Putamen (tissue), 1 donor: ENCODE results near the gene BZW1.

Experiments used
- DNase-seq: peaks from one replicate; pipeline ENCODE4 v3.0.0-alpha.2; 2016; ENCODE audit warnings: low spot score

Gene BZW1

DNA sequence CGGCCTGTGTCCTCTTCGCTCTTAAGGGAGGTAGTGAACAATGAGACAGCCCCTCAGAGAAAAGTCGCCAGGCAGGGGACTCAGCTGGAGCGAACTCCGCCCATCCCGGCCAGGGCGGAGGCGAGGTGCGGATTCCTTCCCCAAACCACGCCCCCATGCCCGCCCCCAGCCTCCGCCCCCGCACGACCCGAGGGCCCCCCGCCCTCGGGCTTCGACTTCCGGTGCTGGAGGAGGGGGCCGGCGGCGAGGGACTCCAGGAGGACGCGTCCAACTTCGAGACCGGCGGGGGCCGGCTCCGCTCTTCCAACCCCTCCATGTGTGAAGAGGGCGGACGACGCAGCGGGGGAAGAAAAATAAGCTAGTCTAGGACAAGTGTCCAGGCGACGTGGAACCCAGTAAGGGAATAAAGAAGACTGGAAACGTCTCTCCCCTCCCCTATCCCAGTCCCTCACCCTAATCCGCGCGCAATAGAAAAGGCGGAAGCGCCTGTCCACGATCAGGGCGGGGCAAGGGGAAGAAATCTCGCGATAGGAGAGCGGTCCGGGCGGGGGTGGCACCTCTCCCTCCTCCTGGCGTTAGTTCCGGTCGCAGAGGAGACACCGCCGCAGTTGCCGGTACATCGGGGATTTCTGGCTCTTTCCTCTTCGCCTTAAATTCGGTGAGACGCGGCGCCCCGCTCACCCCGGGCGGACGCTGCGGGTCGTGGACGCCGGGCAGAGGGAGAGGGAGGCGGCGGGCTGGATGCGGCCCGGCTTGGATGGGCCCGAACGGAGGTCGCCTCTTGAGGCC is at the start of gene BZW1:
Gene BZW1, plus strand, starts transcription at position 578 of the 789 bp plus-strand sequence. CDS start 1,308 bp downstream, outside the sequence.
- DNase-seq = peak; percentile 97

GRCh38 chr2:200762127-200762526 is 49.6 kb upstream of the BZW1 start:
- no peak for DNase-seq

- no peak for DNase-seq
Measured at GRCh38 chr2:200763422-200763821, 48.3 kb upstream of the BZW1 start.

DNA sequence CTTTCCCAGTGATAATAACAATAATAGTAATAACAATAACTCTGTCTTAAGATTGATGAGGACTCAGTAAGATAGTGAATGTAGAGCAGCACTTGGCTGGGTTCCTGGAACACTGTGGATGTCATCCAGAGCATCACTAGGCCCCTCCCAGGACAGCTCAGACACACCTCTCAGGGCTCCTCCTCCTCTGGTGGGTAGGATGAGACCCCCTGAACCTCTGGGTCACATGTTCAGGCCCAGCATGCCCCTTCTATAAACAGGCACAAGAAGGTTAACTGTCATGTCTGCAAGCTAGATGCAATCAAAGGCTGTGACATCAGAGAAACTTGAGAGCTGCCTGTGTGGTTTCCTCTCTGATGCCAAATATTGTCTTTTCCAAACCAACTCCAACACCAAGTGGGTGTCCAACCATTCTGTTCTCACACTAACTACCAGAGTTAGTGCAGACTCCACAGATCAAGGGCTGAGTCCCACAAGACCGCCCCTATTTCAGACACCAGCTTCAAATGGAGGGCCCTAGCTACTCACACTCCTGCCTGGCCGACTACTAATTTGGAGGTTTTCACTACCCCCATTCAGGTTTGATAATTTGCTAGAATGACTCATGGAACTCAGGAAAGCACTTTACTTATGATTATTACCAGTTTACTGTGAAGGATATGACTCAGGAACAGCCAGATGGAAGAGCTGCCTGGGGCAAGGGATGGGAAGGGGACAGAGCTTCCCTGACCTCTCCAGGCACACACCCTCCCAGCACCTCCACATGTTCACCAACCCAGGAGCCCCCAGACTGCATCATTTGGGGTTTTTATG is 46.4 kb upstream of the BZW1 start:
- DNase-seq = no peak

GRCh38 chr2:200765995-200766660 is 45.6 kb upstream of the BZW1 start:
- no peak for DNase-seq

DNA sequence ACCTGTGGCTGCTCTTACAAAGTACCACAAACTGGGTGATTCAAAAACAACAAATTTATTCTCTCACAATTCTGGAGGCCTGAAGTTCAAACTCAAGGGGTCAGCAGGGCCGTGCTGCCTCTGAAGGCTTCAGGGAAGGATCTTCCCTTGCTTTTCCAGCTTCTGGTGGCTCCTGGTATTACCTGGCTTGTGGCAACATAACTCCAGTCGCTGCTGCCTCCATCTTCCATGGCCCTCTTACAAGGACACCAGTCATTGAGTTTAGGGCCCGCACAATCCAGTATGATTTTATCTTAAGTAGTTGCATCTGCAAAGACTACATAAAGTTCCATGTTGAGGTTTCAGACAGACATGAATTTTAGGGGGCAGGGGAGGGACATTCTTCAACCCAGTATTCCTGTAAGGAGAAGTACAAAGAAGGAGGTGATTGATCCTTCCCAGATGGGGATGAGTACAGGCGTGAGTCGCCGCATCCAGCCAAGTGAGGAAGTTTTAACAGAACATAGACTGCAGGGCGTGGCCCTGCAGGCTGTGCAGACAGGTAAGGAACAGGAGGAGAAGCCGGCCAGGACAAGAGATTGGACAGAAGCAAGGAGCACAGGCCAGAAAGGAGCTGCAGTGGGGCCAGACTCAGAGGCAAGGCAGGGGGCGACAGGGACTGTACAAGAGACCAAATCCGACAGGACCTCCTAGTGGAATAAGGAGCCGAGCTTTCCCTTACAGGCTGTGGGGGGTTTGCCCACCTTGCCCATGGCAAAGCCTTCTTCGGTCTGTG is 44.4 kb upstream of the BZW1 start:
- DNase-seq = no peak

DNA sequence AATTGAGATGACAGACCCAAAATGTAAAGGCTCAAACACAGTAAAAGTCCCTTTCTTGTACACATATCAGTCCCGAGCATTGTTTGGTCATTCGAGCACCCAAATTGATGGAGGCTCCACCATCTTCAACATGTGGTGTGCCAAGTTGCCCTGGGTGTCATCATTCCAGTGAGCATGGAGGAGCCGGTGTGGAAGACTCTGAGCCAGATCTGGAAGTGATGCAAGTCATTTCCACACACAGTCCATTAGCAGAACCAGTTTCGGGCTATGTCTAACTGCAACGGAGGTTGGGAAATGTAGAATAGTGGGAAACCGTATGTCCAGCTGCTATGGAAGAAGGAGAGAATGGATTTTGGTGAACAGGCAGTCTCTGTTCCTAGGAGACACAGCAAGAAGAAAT is 40.9 kb upstream of the BZW1 start:
- no peak for DNase-seq

DNA sequence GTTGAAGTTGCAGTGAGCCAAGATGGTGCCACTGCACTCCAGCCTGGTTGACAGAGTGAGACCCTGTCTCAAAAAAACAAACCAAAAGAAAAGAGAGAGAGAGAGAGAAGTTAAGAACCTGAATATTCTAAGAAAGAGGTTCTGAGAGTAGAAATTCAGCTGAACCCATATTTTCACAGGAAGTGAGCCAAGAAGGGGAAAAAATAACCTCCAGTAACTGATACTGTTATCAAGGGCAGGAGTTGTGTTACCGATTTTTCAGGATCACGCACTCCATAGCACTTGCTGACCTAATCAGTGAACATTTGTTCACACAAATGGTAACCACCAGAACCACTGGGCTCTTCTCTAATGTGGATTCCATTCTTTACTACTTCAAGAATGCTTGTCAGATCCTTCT is 39.1 kb upstream of the BZW1 start:
- no peak for DNase-seq

DNA sequence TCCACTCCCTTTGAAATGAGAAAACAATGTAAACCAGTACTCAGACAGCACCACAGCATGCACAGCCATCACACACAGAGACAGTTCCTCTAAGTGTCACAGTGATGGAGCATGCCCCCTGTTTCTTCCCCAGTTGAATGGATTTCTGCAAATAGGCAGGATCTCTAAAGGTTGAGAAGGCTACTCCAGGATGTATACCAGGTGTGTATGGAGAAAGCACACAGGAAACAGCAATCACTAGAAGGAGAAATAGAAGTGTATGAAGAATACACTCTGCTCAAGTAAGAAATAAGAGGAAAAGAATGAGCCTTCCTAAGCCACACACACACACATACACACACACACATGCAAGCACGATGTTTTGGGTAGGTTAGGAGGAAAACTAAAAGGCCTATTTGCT is 38.6 kb upstream of the BZW1 start:
- DNase-seq = no peak

GRCh38 chr2:200774920-200775319 is 36.8 kb upstream of the BZW1 start:
- DNase-seq = no peak

DNA sequence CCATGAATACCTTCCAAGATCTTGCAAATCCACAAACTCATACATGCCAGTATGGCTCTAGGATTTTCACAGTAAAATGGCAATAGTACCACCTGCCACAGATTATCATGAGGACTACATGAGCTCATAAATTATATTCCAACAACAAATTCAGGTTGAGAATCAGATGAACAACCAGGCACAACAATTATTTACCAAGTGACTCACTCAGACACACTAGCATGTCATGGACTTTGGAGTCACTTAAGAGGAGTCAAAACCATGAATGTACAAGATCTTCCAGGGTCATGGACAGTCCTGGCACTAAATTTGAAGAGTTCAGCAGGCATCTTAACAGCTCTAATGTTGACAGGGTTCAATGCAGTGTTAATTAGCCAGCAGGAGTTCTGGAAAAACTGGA is 34.4 kb upstream of the BZW1 start:
- DNase-seq = no peak

- no peak for DNase-seq
Measured at GRCh38 chr2:200778038-200778437, 33.7 kb upstream of the BZW1 start.

GRCh38 chr2:200779214-200779613 is 32.5 kb upstream of the BZW1 start:
- DNase-seq = no peak

DNA sequence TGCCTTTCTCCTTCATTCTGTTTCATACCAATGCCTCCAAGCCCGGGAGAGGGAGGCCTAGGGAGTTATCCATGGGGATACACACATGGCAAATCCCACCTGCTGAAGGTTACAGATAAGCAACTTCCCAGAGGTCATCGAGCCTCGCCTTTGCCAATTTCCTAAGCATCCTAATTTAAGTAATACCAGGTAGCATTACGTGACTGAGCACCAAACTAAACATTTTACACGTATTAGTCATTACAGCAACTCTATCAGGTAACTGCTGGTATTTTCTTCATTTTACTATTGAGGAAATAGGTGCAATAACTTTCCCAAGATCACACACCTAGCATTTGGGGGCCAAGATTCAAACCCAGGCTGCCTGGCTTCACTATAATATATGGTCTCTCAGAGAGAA is 30.1 kb upstream of the BZW1 start:
- DNase-seq = no peak

DNA sequence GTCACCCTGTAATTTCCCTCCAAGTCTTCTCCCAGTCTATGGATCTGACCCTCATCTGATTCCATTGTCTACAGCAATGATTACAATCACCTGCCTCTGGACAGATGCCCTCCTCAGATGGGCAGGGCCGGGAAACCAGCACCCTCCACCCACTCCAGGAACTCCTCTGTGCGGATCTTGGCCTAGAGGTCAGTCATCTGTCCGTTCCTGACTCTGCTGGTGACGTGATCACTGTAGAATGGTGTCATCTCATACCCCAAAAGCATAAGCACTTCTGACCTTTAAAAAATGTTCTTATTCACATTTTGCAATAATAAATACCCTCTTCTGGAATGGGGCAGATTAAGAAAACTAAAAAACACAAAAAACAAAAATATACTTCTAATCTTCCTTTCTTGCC is 29.5 kb upstream of the BZW1 start:
- no peak for DNase-seq

- DNase-seq = no peak
Measured at GRCh38 chr2:200784215-200784614, 27.5 kb upstream of the BZW1 start.

DNA sequence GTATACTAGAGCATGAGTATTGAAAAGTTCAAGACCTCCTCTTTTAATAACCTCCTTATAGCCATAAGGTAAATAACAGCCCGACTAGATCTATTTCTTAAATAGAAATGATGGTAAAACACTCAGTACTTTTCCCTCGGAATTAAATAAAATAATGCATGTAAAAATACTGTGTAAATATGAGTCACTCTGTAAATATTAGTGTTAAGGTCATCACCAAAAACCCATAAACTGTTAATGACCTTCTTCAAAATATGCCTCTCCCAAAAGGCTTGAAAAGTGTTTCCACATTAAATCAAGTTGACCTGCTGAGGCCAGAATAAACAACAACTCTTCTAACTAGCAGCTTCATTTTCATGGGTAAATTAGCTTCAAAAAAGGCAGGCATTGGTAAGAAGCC is 25.3 kb upstream of the BZW1 start:
- DNase-seq = no peak

DNA sequence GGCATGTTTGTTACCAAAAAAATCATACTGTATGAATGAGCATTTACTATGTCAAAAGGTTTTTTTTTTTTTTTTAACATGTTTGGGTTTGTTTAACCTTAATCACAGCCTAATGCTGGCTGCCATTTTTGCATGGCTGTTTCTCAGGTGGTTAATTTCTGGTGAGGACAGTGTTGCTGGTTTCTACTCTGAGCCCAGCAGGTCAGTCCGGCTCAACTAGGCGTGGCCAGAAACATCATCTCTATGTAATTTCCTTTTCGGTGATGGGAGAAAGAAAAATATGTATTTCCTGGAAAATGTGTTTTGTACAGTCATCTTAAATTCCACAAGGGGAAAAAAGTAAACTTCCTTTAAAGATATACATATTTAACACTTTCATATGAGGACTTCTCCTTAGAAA is 24.9 kb upstream of the BZW1 start:
- DNase-seq = no peak

- no peak for DNase-seq
Measured at GRCh38 chr2:200787351-200788120, 24.2 kb upstream of the BZW1 start.

GRCh38 chr2:200788121-200788718 is 23.5 kb upstream of the BZW1 start:
- DNase-seq = no peak

GRCh38 chr2:200790185-200790584 is 21.5 kb upstream of the BZW1 start:
- no peak for DNase-seq
